Measurements from ENCODE around the gene CMTM5. TPM values are rescaled to one million over a fixed set of nuclear protein-coding genes. Genes with fewer than 3 reads are reported as not detected.

The CMTM5 gene
- polyA plus RNA-seq, 1 donor (not counting 4 experiments of a cell fraction or from before 2014, with no cell fraction given), result not detected

DNA sequence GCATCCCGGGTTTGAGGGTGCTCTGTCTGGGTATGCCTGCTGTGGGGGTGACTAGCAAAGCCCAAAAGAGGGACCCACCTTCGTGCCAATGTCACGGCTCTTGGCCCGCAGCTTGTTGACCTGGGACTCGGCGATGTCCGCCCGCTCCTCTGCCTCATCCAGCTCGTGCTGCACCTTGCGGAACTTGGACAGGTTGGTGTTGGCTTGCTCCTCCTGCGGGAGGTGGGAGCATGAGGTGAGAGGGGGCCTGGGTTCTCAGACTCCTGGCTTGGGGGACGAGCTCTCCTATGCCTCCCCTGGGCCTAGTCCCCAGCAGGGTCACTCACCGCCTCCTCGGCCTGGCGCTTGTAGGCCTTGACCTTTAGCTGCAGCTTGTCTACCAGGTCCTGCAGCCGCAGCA is 36.8 kb downstream of the CMTM5 start:
- Histone ChIP-seq H3K27me3 (ENCODE audit: control insufficient read depth, extremely low read depth, insufficient read depth, low read length) (no peaks in the 10 kb centered on the region), H3K27ac (ENCODE audit: control insufficient read depth, insufficient read depth, low read length) (no peak overlapping the region), H3K4me3 (ENCODE audit: control insufficient read depth in 2 of 3, extremely low read depth in 1 of 3, insufficient read depth in 2 of 3, low read depth in 1 of 3, low read length in 3 of 3) (no peak overlapping the region), H3K9me3 (ENCODE audit: control insufficient read depth, low read depth, low read length) (no peaks in the 10 kb centered on the region), H3K79me2 (ENCODE audit: control insufficient read depth, insufficient read depth, low read length) (no peaks in the 10 kb centered on the region), H3K9ac (ENCODE audit: control insufficient read depth, extremely low read depth, insufficient read depth, low read length) (no peak overlapping the region), H3K36me3 (ENCODE audit: control insufficient read depth in 2 of 2, extremely low read depth in 1 of 2, insufficient read depth in 2 of 2, low read length in 2 of 2) (no peaks in the 10 kb centered on the region), H3K9me1 (ENCODE audit: control insufficient read depth, extremely low read depth, insufficient read depth, low read length) (no peaks in the 10 kb centered on the region), H3K4me1 (ENCODE audit: control insufficient read depth, extremely low read depth, insufficient read depth, low read length) (no peaks in the 10 kb centered on the region), H3K4me2 (ENCODE audit: control insufficient read depth, extremely low read depth, insufficient read depth, low read depth, low read length) (no peak overlapping the region), H4K20me1 (ENCODE audit: control insufficient read depth, extremely low read depth, insufficient read depth, low read length) (no peaks in the 10 kb centered on the region), H2AFZ (ENCODE audit: control insufficient read depth, low read length) (no peak overlapping the region)
- TF ChIP-seq, protein P1, sequence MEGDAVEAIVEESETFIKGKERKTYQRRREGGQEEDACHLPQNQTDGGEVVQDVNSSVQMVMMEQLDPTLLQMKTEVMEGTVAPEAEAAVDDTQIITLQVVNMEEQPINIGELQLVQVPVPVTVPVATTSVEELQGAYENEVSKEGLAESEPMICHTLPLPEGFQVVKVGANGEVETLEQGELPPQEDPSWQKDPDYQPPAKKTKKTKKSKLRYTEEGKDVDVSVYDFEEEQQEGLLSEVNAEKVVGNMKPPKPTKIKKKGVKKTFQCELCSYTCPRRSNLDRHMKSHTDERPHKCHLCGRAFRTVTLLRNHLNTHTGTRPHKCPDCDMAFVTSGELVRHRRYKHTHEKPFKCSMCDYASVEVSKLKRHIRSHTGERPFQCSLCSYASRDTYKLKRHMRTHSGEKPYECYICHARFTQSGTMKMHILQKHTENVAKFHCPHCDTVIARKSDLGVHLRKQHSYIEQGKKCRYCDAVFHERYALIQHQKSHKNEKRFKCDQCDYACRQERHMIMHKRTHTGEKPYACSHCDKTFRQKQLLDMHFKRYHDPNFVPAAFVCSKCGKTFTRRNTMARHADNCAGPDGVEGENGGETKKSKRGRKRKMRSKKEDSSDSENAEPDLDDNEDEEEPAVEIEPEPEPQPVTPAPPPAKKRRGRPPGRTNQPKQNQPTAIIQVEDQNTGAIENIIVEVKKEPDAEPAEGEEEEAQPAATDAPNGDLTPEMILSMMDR (optimal IDR thresholded peaks at IDR 0.05 in 1 of 3, IDR thresholded peaks at IDR 0.05 in 1 of 3, conservative IDR thresholded peaks at IDR 0.05 in 1 of 3; ENCODE audit: extremely low read depth in 1 of 3, insufficient read depth in 2 of 3, low read length in 3 of 3), result no peak
- TF ChIP-seq EZH2 (IDR thresholded peaks at IDR 0.05; ENCODE audit: low read length), result no peak
- dilution Hi-C loops (cut with MboI; ENCODE audit: extremely low pct_ligation_motif_present, low sequenced_read_pairs), result no loop called here
- DNase-seq (ENCODE audit: low read depth, low spot score) (no peak), FAIRE-seq (no peak)

DNA sequence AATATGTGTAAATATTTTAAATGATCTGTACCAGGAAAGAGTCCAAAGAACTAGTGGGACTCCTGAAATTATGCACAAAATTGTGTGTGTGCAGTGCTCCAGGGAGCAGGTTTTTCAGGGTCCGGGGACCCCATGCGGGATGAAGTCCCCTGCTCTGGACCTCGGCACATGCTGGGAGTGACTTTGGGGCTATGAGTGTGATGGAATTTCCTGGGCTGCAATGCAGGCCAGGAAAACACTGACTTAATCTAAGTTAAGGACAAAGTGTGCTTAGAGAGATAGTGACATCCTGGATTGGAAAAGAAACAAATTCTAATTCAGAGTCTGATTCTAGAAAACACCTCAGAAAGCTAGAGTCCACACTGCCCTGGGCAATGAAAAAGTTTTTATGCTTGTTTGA is 37.4 kb downstream of the CMTM5 start:
- H3K9me1 ChIP-seq (ENCODE audit: control insufficient read depth, extremely low read depth, insufficient read depth, low read length), result no peaks in the 10 kb centered on the region
- no peak overlapping the region for H2AFZ ChIP-seq (ENCODE audit: control insufficient read depth, low read length)
- no peak overlapping the region for H3K4me3 ChIP-seq (ENCODE audit: control insufficient read depth in 2 of 3, extremely low read depth in 1 of 3, insufficient read depth in 2 of 3, low read depth in 1 of 3, low read length in 3 of 3)
- no peaks in the 10 kb centered on the region for H3K27me3 ChIP-seq (ENCODE audit: control insufficient read depth, extremely low read depth, insufficient read depth, low read length)
- TF ChIP-seq, protein P1 (optimal IDR thresholded peaks at IDR 0.05 in 1 of 3, IDR thresholded peaks at IDR 0.05 in 1 of 3, conservative IDR thresholded peaks at IDR 0.05 in 1 of 3; ENCODE audit: extremely low read depth in 1 of 3, insufficient read depth in 2 of 3, low read length in 3 of 3), result no peak
- TF ChIP-seq EZH2 (IDR thresholded peaks at IDR 0.05; ENCODE audit: low read length), result no peak
- no peaks in the 10 kb centered on the region for H3K36me3 ChIP-seq (ENCODE audit: control insufficient read depth in 2 of 2, extremely low read depth in 1 of 2, insufficient read depth in 2 of 2, low read length in 2 of 2)
- H3K9me3 ChIP-seq (ENCODE audit: control insufficient read depth, low read depth, low read length), result no peaks in the 10 kb centered on the region
- dilution Hi-C loops (cut with MboI; ENCODE audit: extremely low pct_ligation_motif_present, low sequenced_read_pairs), result no loop called here
- DNase-seq (ENCODE audit: low read depth, low spot score) (no peak), FAIRE-seq (no peak)
- no peak overlapping the region for H3K4me2 ChIP-seq (ENCODE audit: control insufficient read depth, extremely low read depth, insufficient read depth, low read depth, low read length)
- H3K4me1 ChIP-seq (ENCODE audit: control insufficient read depth, extremely low read depth, insufficient read depth, low read length), result no peaks in the 10 kb centered on the region
- no peak overlapping the region for H3K9ac ChIP-seq (ENCODE audit: control insufficient read depth, extremely low read depth, insufficient read depth, low read length)
- H4K20me1 ChIP-seq (ENCODE audit: control insufficient read depth, extremely low read depth, insufficient read depth, low read length), result no peaks in the 10 kb centered on the region
- no peak overlapping the region for H3K27ac ChIP-seq (ENCODE audit: control insufficient read depth, insufficient read depth, low read length)
- H3K79me2 ChIP-seq (ENCODE audit: control insufficient read depth, insufficient read depth, low read length), result no peaks in the 10 kb centered on the region

Measured in keratinocyte (primary cell).